Keratinocyte (primary cell): ENCODE results near the gene POU6F2.

ENCODE experiments used
- CTCF ChIP-seq, 3 experiments: IDR thresholded peaks in 1 of 3; conservative IDR thresholded peaks in 1 of 3; optimal IDR thresholded peaks in 1 of 3; 2 replicates in 2 of 3; 3 replicates in 1 of 3; pipeline versions ENCODE3 to v1.5.1; 2011; ENCODE audit warnings: low read length in 3 of 3, mild to moderate bottlenecking in 3 of 3, moderate library complexity in 2 of 3, control low read depth in 1 of 3, inconsistent platforms in 1 of 3; ENCODE audit not compliant: insufficient read depth in 2 of 3; ENCODE audit errors: extremely low read depth in 1 of 3
- EZH2 ChIP-seq: IDR thresholded peaks from one replicate; pipeline ENCODE4 v1.6.1; 2012; ENCODE audit warnings: inconsistent platforms, mild to moderate bottlenecking, low read length, moderate library complexity

GRCh38 chr7:39434012-39434411, 456.3 kb downstream of the POU6F2 start:
- no peak for TF ChIP-seq CTCF (optimal IDR thresholded peaks at IDR 0.05 in 1 of 3, IDR thresholded peaks at IDR 0.05 in 1 of 3, conservative IDR thresholded peaks at IDR 0.05 in 1 of 3; ENCODE audit: extremely low read depth in 1 of 3, insufficient read depth in 2 of 3, low read length in 3 of 3)
- no peak for TF ChIP-seq EZH2
